ENCODE data around the gene IGSF9.

IGSF9 gene

DNA sequence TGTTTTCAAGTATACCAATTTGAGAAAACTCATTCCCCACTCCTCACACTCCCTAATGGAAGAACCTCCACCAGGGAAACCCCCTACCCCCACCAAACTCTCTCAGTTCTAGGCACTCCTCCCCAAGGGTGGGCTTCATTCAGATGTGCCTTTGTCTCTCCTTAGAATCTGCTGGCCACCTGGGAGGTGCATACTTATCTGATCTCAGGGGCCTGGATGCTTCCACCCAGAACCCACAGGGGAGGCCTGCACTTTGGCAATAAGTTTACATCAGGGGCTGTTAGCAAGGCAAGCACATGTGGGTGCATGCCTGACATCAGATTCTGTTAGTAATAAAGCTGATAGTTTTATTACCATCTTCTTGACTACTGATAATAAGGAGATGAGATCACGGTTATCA, 41.1 kb upstream of the IGSF9 start:
- no peaks in the 10 kb centered on the region for H3K36me3 ChIP-seq (ENCODE audit: insufficient read depth, low read length)
- H3K27me3 ChIP-seq (ENCODE audit: insufficient read depth, low read length), result peaks cover 3% of the 10 kb centered on the region; the same call in 1 of the 2 replicates
- no peak for TF ChIP-seq EZH2 (IDR thresholded peaks at IDR 0.05; ENCODE audit: borderline replicate concordance, low read length)
- TF ChIP-seq, protein P1, sequence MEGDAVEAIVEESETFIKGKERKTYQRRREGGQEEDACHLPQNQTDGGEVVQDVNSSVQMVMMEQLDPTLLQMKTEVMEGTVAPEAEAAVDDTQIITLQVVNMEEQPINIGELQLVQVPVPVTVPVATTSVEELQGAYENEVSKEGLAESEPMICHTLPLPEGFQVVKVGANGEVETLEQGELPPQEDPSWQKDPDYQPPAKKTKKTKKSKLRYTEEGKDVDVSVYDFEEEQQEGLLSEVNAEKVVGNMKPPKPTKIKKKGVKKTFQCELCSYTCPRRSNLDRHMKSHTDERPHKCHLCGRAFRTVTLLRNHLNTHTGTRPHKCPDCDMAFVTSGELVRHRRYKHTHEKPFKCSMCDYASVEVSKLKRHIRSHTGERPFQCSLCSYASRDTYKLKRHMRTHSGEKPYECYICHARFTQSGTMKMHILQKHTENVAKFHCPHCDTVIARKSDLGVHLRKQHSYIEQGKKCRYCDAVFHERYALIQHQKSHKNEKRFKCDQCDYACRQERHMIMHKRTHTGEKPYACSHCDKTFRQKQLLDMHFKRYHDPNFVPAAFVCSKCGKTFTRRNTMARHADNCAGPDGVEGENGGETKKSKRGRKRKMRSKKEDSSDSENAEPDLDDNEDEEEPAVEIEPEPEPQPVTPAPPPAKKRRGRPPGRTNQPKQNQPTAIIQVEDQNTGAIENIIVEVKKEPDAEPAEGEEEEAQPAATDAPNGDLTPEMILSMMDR (IDR thresholded peaks at IDR 0.05; ENCODE audit: low read length), result no peak

GRCh38 chr1:159986093-159986492, 40.7 kb upstream of the IGSF9 start:
- H3K36me3 ChIP-seq (ENCODE audit: insufficient read depth, low read length), result no peaks in the 10 kb centered on the region
- H3K4me2 ChIP-seq (ENCODE audit: low read length), result no peak overlapping the region
- TF ChIP-seq, protein P1 (IDR thresholded peaks at IDR 0.05; ENCODE audit: low read length), result no peak
- TF ChIP-seq EZH2 (IDR thresholded peaks at IDR 0.05; ENCODE audit: borderline replicate concordance, low read length), result no peak
- H3K9ac ChIP-seq (ENCODE audit: low read length), result no peak overlapping the region
- no peak overlapping the region for H3K27ac ChIP-seq (ENCODE audit: low read depth, low read length, poor library complexity, severe bottlenecking)
- no peaks in the 10 kb centered on the region for H3K4me1 ChIP-seq (ENCODE audit: insufficient read depth, low read length, severe bottlenecking)
- H3K9me2 ChIP-seq (ENCODE audit: low read depth, low read length), result no peaks in the 10 kb centered on the region
- no peaks in the 10 kb centered on the region for H3K9me3 ChIP-seq (ENCODE audit: low read length)
- H4K20me1 ChIP-seq (ENCODE audit: insufficient read depth, low read length), result no peaks in the 10 kb centered on the region
- H3K79me2 ChIP-seq (ENCODE audit: insufficient read depth, low read length), result no peaks in the 10 kb centered on the region
- H3K4me3 ChIP-seq (ENCODE audit: low read depth, low read length, poor library complexity, severe bottlenecking), result no peak overlapping the region
- H2AFZ ChIP-seq (ENCODE audit: low read length), result no peak overlapping the region
- H3F3A ChIP-seq (ENCODE audit: insufficient read depth, low read length), result no peaks in the 10 kb centered on the region
- peaks cover 3% of the 10 kb centered on the region; the same call in 1 of the 2 replicates for H3K27me3 ChIP-seq (ENCODE audit: insufficient read depth, low read length)

More for the DNA sequence above, 41.1 kb upstream of the IGSF9 start:
- no peaks in the 10 kb centered on the region for H3K4me1 ChIP-seq (ENCODE audit: insufficient read depth, low read length, severe bottlenecking)
- H3K9me3 ChIP-seq (ENCODE audit: low read length), result no peaks in the 10 kb centered on the region
- H4K20me1 ChIP-seq (ENCODE audit: insufficient read depth, low read length), result no peaks in the 10 kb centered on the region
- no peaks in the 10 kb centered on the region for H3F3A ChIP-seq (ENCODE audit: insufficient read depth, low read length)
- no peaks in the 10 kb centered on the region for H3K9me2 ChIP-seq (ENCODE audit: low read depth, low read length)
- H3K79me2 ChIP-seq (ENCODE audit: insufficient read depth, low read length), result no peaks in the 10 kb centered on the region
- no peak overlapping the region for H3K4me2 ChIP-seq (ENCODE audit: low read length)
- H3K27ac ChIP-seq (ENCODE audit: low read depth, low read length, poor library complexity, severe bottlenecking), result no peak overlapping the region
- no peak overlapping the region for H3K4me3 ChIP-seq (ENCODE audit: low read depth, low read length, poor library complexity, severe bottlenecking)
- H3K9ac ChIP-seq (ENCODE audit: low read length), result no peak overlapping the region
- H2AFZ ChIP-seq (ENCODE audit: low read length), result no peak overlapping the region

DNA sequence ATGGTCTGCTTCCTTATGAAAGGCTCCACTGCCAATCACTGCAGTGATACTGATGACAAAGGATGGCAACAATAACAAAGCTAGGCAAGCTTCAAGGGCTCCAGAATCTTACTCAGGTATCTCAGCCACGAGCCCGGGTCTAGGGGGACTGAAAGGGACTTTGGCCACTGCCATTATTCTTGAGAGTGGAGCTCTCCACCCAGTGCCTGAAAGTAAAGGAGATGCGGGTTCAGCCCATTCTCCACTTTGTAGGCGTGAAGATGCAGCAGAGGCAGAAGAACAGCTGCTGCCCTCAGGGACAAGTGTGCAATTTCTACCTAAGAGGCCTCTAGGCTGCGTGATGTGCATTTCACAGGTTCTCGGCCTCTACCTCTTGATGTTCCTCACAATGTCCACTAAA, 40.1 kb upstream of the IGSF9 start:
- no peaks in the 10 kb centered on the region for H3K9me3 ChIP-seq (ENCODE audit: low read length)
- H2AFZ ChIP-seq (ENCODE audit: low read length), result no peak overlapping the region
- H3F3A ChIP-seq (ENCODE audit: insufficient read depth, low read length), result no peaks in the 10 kb centered on the region
- no peak overlapping the region for H3K4me2 ChIP-seq (ENCODE audit: low read length)
- no peak for TF ChIP-seq EZH2 (IDR thresholded peaks at IDR 0.05; ENCODE audit: borderline replicate concordance, low read length)
- TF ChIP-seq, protein P1 (IDR thresholded peaks at IDR 0.05; ENCODE audit: low read length), result no peak
- H4K20me1 ChIP-seq (ENCODE audit: insufficient read depth, low read length), result no peaks in the 10 kb centered on the region
- H3K36me3 ChIP-seq (ENCODE audit: insufficient read depth, low read length), result no peaks in the 10 kb centered on the region
- no peaks in the 10 kb centered on the region for H3K79me2 ChIP-seq (ENCODE audit: insufficient read depth, low read length)
- no peak overlapping the region for H3K27ac ChIP-seq (ENCODE audit: low read depth, low read length, poor library complexity, severe bottlenecking)
- no peaks in the 10 kb centered on the region for H3K4me1 ChIP-seq (ENCODE audit: insufficient read depth, low read length, severe bottlenecking)
- H3K9ac ChIP-seq (ENCODE audit: low read length), result no peak overlapping the region
- no peak overlapping the region for H3K4me3 ChIP-seq (ENCODE audit: low read depth, low read length, poor library complexity, severe bottlenecking)
- peaks cover 3% of the 10 kb centered on the region; the same call in 1 of the 2 replicates for H3K27me3 ChIP-seq (ENCODE audit: insufficient read depth, low read length)
- no peaks in the 10 kb centered on the region for H3K9me2 ChIP-seq (ENCODE audit: low read depth, low read length)
